Common myeloid progenitor, CD34-positive (primary cell): ENCODE measurements around the gene UNCX.

Source experiments
- CTCF ChIA-PET: fragments of 350-600 bp; sonication (Branson Sonifier 250); formaldehyde crosslinking; loops from one replicate; lab custom pipeline; 2021; ENCODE audit warnings: antibody characterized with exemption; lab: Charles Lee
- POLR2A ChIA-PET: fragments of 350-600 bp; sonication (Branson Sonifier 250); formaldehyde crosslinking; loops from one replicate; lab custom pipeline; 2021; ENCODE audit warnings: antibody characterized with exemption; lab: Charles Lee
- DNase-seq, 3 donors: peaks; one replicate each; pipeline versions ENCODE4 v3.0.0 to v3.0.0-alpha.2; 2013
- H3K27ac ChIP-seq, 2 experiments: 1 replicate in 1 of 2; 2 replicates in 1 of 2; pipeline ENCODE4 v1.7.0; 2013; ENCODE audit warnings: inconsistent platforms in 2 of 2, low read length in 2 of 2, mild to moderate bottlenecking in 2 of 2, low read depth in 1 of 2, moderate library complexity in 1 of 2; ENCODE audit not compliant: severe bottlenecking in 2 of 2, insufficient read depth in 1 of 2, poor library complexity in 1 of 2
- H3K27me3 ChIP-seq, 5 experiments: replicated peaks in 2 of 5; 1 replicate in 3 of 5; 2 replicates in 2 of 5; pipeline versions ENCODE4 v1.6.1 to v1.7.0; 2013; ENCODE audit warnings: low read length in 4 of 5, mild to moderate bottlenecking in 2 of 5, moderate library complexity in 2 of 5, inconsistent platforms in 1 of 5; ENCODE audit not compliant: insufficient read depth in 5 of 5, control insufficient read depth in 4 of 5
- H3K36me3 ChIP-seq, 4 experiments: 1 replicate in 2 of 4; 2 replicates in 2 of 4; pipeline versions ENCODE4 v1.6.1 to v1.7.0; 2013; ENCODE audit warnings: low read length in 3 of 4, control low read depth in 1 of 4, mild to moderate bottlenecking in 1 of 4; ENCODE audit not compliant: control insufficient read depth in 4 of 4, insufficient read depth in 4 of 4
- H3K4me1 ChIP-seq, 4 experiments: 1 replicate in 3 of 4; 2 replicates in 1 of 4; pipeline versions ENCODE4 v1.6.1 to v1.7.1; 2013; ENCODE audit warnings: low read length in 3 of 4, mild to moderate bottlenecking in 3 of 4, control low read depth in 1 of 4, inconsistent platforms in 1 of 4, moderate library complexity in 1 of 4; ENCODE audit not compliant: control insufficient read depth in 4 of 4, insufficient read depth in 4 of 4; ENCODE audit errors: control extremely low read depth in 1 of 4
- H3K4me3 ChIP-seq, 7 experiments: 1 replicate in 4 of 7; 2 replicates in 3 of 7; pipeline versions ENCODE4 v1.5.1 to v1.7.0; 2013; ENCODE audit warnings: mild to moderate bottlenecking in 7 of 7, low read length in 6 of 7, moderate library complexity in 6 of 7, inconsistent platforms in 2 of 7, low read depth in 2 of 7, control low read depth in 1 of 7; ENCODE audit not compliant: insufficient read depth in 4 of 7, control insufficient read depth in 1 of 7; ENCODE audit errors: extremely low read depth in 1 of 7
- H3K9me3 ChIP-seq, 5 experiments: 1 replicate in 4 of 5; 2 replicates in 1 of 5; pipeline versions ENCODE4 v1.6.1 to v1.7.1; 2013; ENCODE audit warnings: low read length in 4 of 5, mild to moderate bottlenecking in 2 of 5, inconsistent platforms in 1 of 5, low read depth in 1 of 5, moderate library complexity in 1 of 5; ENCODE audit not compliant: control insufficient read depth in 4 of 5, insufficient read depth in 2 of 5; ENCODE audit errors: control extremely low read depth in 1 of 5
- WGBS: methylation state at CpG from one replicate; pipeline ENCODE4 v1.1.5; 2013; ENCODE audit not compliant: insufficient coverage; 5-methylcytosine and 5-hydroxymethylcytosine counted together

Gene UNCX

DNA sequence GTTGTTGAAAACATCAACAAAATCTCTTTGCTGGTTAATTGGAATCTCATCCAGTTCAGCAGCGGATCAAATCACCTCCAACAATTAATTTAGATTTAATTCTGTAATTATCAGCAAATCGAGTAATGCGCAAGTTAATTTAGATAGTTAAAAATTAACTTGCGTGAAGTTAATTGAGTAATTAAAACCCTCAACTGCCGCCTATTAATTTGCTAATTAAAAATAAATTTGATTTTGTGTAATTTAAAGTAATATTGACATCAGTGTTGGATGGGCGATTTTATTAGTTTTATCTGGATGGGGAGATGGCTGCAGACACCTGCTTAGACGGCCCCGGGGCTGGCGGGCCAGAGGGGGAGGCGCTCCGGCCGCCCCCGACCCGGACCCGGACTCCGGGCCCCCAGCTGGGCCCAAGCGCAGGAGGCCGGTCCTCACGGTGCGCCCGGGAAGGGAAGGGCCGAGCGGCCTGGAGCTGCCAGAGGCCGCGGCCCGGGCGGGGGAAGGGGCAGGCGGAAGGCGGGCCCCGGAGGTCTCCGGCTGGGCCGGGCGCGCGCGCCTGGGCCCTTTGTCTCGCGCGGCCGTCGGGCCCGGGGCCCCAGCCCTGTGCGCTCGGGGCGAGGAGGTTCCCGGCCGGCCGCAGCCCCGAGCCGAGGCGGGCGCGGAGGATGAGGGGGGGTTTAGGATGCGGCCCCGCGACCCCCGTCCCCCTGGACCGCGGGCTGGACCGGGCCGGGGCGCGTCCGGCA is 3.3 kb upstream of the UNCX start:
- no peak overlapping the region for H3K27ac ChIP-seq
- no peak for DNase-seq
- no peaks in the 10 kb centered on the region for H3K36me3 ChIP-seq
- POLR2A ChIA-PET: no interaction called here
- H3K27me3 ChIP-seq: peaks cover 3 to 89% (median 57%) of the 10 kb centered on the region in 5 experiments
- WGBS: 4% methylated on average over 38 of the region's 64 CpGs
- CTCF ChIA-PET: no interaction called here
- H3K4me3 ChIP-seq: no peak overlapping the region
- H3K9me3 ChIP-seq: no peaks in the 10 kb centered on the region
- peaks cover 0 to 9% (median 6%) of the 10 kb centered on the region in 4 experiments for H3K4me1 ChIP-seq

DNA sequence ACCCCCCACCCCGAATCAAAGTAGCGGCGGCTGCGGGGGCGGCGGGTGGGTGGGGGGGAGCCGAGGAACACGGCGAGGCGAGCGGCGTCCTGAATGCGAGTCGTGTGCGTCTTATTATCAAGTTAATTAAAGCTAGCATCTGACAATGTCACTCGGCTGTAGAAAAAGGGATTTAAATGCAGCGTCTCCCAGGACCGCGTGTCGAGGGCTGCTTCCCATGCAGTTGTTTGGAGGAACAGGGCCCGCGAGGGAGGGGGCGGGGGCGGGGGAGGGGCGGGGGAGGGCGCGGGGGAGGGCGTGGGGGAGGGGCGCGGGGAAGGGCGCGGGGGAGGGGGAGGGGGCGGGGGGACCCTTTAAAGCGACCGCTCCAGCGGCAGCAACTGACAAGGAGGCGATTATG is 2.7 kb upstream of the UNCX start:
- POLR2A ChIA-PET: no interaction called here
- no peaks in the 10 kb centered on the region for H3K9me3 ChIP-seq
- H3K36me3 ChIP-seq: no peaks in the 10 kb centered on the region
- peaks cover 3 to 89% (median 59%) of the 10 kb centered on the region in 5 experiments for H3K27me3 ChIP-seq
- DNase-seq: peak in 1 of 3 donors; percentile 50
- peaks cover 0 to 12% (median 9%) of the 10 kb centered on the region in 4 experiments for H3K4me1 ChIP-seq
- H3K27ac ChIP-seq: no peak overlapping the region
- H3K4me3 ChIP-seq: no peak overlapping the region
- WGBS: 4% methylated on average over 7 of the region's 37 CpGs
- CTCF ChIA-PET: no interaction called here

DNA sequence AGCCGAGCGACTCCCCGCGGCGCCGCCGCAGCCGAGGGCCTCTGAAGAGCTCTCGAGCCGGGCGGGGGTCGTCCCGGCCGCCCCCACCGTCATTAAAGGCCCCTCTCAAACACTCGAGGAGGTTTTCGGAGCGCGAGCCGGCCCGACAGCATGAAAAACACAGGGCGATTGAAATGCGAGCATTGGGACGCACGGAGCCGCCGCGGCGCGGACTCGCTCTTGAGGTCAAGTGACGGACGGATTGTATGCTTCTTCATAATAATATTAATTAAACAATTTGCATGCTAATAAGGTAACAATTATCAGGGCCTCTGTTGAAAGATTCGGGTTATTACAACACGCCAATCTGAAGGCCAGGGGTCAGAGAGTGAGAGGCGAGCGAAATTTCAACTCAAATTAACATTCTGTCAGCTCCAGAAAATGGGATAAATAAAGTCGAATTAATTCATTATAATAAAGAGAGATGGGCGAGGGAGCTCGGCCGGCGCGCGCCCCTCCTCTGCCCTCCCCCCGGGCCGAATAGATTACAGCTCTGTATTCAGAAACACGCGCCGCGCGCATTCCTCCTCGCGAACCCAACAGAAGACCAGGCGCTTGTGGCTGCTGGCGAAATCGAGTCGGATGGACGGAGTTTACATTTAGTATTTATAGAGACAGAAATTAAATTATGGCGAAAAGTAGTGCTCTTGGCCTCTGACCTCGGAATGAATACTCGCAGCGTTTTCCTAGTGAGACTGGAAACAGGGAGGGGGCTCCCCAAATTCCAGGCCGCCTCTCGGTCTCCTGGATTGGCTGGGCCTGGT is 2.1 kb upstream of the UNCX start:
- no peak for DNase-seq
- Histone ChIP-seq H3K36me3 (no peaks in the 10 kb centered on the region), H3K9me3 (no peaks in the 10 kb centered on the region), H3K4me1 (peaks cover 0 to 19% (median 13%) of the 10 kb centered on the region in 4 experiments), H3K27me3 (peaks cover 3 to 91% (median 60%) of the 10 kb centered on the region in 5 experiments), H3K27ac (no peak overlapping the region), H3K4me3 (no peak overlapping the region)
- WGBS: 3% methylated on average over 18 of the region's 64 CpGs
- CTCF ChIA-PET: no interaction called here
- POLR2A ChIA-PET: interaction anchor here (0.7 kb wide), 1 partner anchor 38 kb away, joined by 3 read pairs; no protein-coding TSS in a partner anchor

DNA sequence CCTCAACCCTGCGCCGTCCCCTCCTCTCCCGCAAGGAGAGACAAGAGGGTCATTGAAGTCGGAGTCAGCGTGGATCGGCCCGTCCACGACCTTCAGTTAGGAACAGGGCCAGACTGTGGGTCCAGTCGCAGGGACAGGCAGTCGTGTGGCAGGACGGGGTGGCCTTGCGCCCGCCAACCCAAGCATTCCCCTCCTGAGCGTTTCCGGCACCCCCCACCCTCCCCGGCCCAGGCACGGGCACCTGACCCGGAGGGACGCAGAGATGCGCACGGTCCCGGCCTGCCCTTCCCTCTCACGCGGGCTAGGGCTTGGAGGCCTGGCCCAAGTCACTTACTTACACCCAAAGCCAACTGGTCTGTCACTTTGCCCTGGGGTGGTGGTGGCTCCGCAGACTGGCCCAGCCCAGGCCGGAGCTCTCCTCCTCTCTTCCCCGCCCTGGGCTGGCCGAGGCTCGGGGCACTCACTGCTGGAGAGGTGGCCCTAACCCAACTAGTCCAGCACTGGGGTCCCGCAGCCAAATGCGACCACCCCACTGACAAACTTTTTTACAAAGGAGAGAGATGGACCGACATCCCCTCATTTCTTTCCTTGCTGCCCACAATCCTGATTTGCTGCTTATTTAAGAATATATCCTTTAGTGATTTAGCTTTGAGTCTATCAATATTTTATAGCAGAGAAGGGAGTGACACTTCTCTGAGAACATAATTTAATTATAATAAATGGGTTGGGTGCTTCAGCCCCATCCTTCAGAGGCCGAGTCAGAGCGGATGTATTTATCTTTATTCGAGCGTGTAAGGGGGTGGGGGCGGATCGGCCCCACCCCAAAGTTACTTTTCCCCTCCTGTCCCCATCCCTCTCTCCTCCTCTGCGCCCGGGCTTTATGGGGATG is 1.2 kb upstream of the UNCX start:
- no peaks in the 10 kb centered on the region for H3K36me3 ChIP-seq
- no peak overlapping the region for H3K27ac ChIP-seq
- H3K4me1 ChIP-seq: peaks cover 0 to 26% (median 17%) of the 10 kb centered on the region in 4 experiments
- no peak overlapping the region for H3K4me3 ChIP-seq
- 10% methylated on average over 25 of the region's 40 CpGs for WGBS
- ChIA-PET POLR2A (interaction anchor here (0.7 kb wide), 1 partner anchor 39 kb away, joined by 3 read pairs; no protein-coding TSS in a partner anchor), CTCF (no interaction called here)
- no peak for DNase-seq
- H3K27me3 ChIP-seq: peaks cover 3 to 90% (median 51%) of the 10 kb centered on the region in 5 experiments
- H3K9me3 ChIP-seq: no peaks in the 10 kb centered on the region

- Histone ChIP-seq H3K9me3 (no peaks in the 10 kb centered on the region), H3K4me3 (no peak overlapping the region), H3K4me1 (peaks cover 0 to 29% (median 17%) of the 10 kb centered on the region in 4 experiments), H3K36me3 (no peaks in the 10 kb centered on the region), H3K27me3 (peaks cover 3 to 88% (median 49%) of the 10 kb centered on the region in 5 experiments), H3K27ac (no peak overlapping the region)
- ChIA-PET POLR2A (no interaction called here), CTCF (no interaction called here)
- 16% methylated on average over 4 of the region's 12 CpGs for WGBS
- no peak for DNase-seq
These were observed 587 bp upstream of the UNCX start for GRCh38 chr7:1232103-1232466.

GRCh38 chr7:1233333-1234048 is 819 bp downstream of the UNCX start:
- Histone ChIP-seq H3K4me1 (peaks cover 0 to 24% (median 10%) of the 10 kb centered on the region in 4 experiments), H3K36me3 (no peaks in the 10 kb centered on the region), H3K9me3 (no peaks in the 10 kb centered on the region), H3K27ac (no peak overlapping the region), H3K27me3 (peaks cover 0 to 88% (median 44%) of the 10 kb centered on the region in 5 experiments), H3K4me3 (no peak overlapping the region)
- no peak for DNase-seq
- CTCF ChIA-PET: interaction anchor here (1.0 to 1.2 kb wide), 3 partner anchors 8 to 12 kb away, joined by 3 to 5 read pairs (median 4); no protein-coding TSS in a partner anchor
- WGBS: 2% methylated on average over 43 of the region's 73 CpGs
- POLR2A ChIA-PET: no interaction called here
